ENCODE measurements around the gene FAM120A.

The FAM120A gene

DNA sequence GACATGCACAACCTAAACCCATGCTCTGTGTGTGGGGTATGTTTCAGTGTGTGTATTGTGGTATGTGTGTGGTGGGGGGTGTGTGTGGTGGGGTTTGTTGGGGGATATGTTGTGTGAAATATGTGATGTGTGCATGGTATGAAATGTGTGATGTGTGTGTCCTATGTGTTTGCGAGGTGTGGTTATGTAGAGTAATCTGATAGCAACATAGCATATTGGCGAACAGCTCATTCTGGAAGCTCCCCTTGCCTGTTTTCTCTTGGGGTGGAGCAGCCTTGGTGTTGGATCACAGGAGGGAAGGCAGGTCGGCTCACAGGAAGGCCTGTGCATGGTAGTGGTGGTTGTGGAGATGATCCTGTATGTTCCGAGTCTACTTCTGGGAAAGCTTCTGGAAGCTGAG lies 89.5 kb downstream of the FAM120A start:
- Histone ChIP-seq H3K23ac (ENCODE audit: low read depth, low read length, poor library complexity) (no peak overlapping the region), H3K27ac (replicated peaks; ENCODE audit: low read length) (no peak overlapping the region), H2BK120ac (ENCODE audit: low read depth, low read length) (no peak overlapping the region), H3K14ac (ENCODE audit: low read length) (no peak overlapping the region), H3K4ac (ENCODE audit: low read length) (no peak overlapping the region), H2AFZ (ENCODE audit: low read length) (no peak overlapping the region), H3K9me3 (replicated peaks in 1 of 2; ENCODE audit: control insufficient read depth in 2 of 2, insufficient read depth in 1 of 2, low read depth in 1 of 2, low read length in 2 of 2) (no peaks in the 10 kb centered on the region), H3K4me3 (ENCODE audit: low read length in 2 of 2) (no peak overlapping the region), H2BK15ac (ENCODE audit: low read length) (no peak overlapping the region), H2BK5ac (ENCODE audit: low read length) (no peak overlapping the region), H3K18ac (ENCODE audit: low read length) (no peak overlapping the region), H3K27me3 (ENCODE audit: control insufficient read depth in 3 of 3, insufficient read depth in 3 of 3, low read depth in 1 of 3, low read length in 3 of 3) (no peaks in the 10 kb centered on the region), H4K8ac (ENCODE audit: low read depth, low read length) (no peak overlapping the region), H3K4me2 (ENCODE audit: insufficient read depth, low read length, poor library complexity, severe bottlenecking) (no peak overlapping the region), H4K91ac (ENCODE audit: low read depth, low read length, poor library complexity) (no peak overlapping the region), H2AK5ac (ENCODE audit: low read depth, low read length) (no peak overlapping the region), H3K79me1 (ENCODE audit: low read depth, low read length) (no peaks in the 10 kb centered on the region), H3K9ac (ENCODE audit: low read depth, low read length, poor library complexity) (no peak overlapping the region), H3K4me1 (ENCODE audit: control insufficient read depth in 2 of 2, insufficient read depth in 1 of 2, low read depth in 1 of 2, low read length in 2 of 2) (no peaks in the 10 kb centered on the region), H2BK12ac (ENCODE audit: low read length) (no peak overlapping the region), H3K36me3 (replicated peaks in 1 of 2; ENCODE audit: control insufficient read depth in 2 of 2, insufficient read depth in 2 of 2, low read length in 2 of 2) (peaks cover 8 to 82% of the 10 kb centered on the region in 2 donors)
- DNase-seq (ENCODE audit: low spot score): no peak
- 100% methylated on average over 1 of the region's 4 CpGs; no CpG with 5 or more reads in 1 of the 2 donors for WGBS, 2 donors (ENCODE audit: extremely low coverage in 2 of 2, insufficient read length in 2 of 2, insufficient replicate concordance in 1 of 2)

DNA sequence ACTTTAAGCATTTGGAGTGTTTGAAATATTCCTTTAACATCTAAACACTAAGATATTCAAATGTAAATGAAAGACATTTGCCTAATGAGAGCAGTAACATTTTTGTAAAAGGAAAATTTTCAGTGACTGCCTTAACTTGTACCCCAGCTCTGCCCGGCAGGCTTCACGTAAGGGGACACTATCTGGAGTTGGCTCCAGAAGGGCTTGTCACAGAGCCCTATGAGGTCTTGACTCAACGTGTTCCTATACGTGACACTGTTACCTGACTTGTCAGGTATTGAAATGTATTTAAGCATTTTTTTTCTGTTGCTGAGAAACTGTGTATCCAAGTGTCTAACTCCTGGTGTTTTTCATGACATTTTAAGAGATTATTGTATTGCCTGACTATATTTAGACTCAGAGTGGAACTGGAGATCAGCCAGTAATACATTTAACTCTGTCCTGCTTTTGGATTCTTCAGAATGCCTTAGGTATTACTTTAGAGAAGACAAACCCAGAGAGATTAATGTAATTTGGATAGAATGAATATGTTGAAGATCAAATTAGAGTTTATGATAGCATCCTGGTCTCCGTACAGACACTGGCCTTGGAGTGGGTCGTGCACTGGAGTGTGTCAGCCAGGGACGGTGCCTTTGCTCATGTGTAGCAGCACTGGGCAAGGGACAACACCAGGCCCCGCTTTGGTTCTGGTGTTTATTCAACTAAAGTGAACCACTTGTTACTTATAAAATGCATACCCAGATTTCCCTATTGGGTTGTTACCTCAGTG lies 90.3 kb downstream of the FAM120A start:
- Histone ChIP-seq H3K4ac (ENCODE audit: low read length) (no peak overlapping the region), H3K79me1 (ENCODE audit: low read depth, low read length) (no peaks in the 10 kb centered on the region), H2BK120ac (ENCODE audit: low read depth, low read length) (no peak overlapping the region), H2BK5ac (ENCODE audit: low read length) (no peak overlapping the region), H3K18ac (ENCODE audit: low read length) (no peak overlapping the region), H3K4me1 (ENCODE audit: control insufficient read depth in 2 of 2, insufficient read depth in 1 of 2, low read depth in 1 of 2, low read length in 2 of 2) (peaks cover 0 to 4% of the 10 kb centered on the region in 2 donors), H2BK15ac (ENCODE audit: low read length) (no peak overlapping the region), H3K9ac (ENCODE audit: low read depth, low read length, poor library complexity) (no peak overlapping the region), H3K14ac (ENCODE audit: low read length) (peak overlapping the region; percentile 92), H3K4me3 (ENCODE audit: low read length in 2 of 2) (no peak overlapping the region), H3K9me3 (replicated peaks in 1 of 2; ENCODE audit: control insufficient read depth in 2 of 2, insufficient read depth in 1 of 2, low read depth in 1 of 2, low read length in 2 of 2) (no peaks in the 10 kb centered on the region), H2BK12ac (ENCODE audit: low read length) (no peak overlapping the region), H3K4me2 (ENCODE audit: insufficient read depth, low read length, poor library complexity, severe bottlenecking) (no peak overlapping the region), H4K8ac (ENCODE audit: low read depth, low read length) (no peak overlapping the region), H3K27ac (replicated peaks; ENCODE audit: low read length) (no peak overlapping the region), H3K23ac (ENCODE audit: low read depth, low read length, poor library complexity) (no peak overlapping the region), H3K27me3 (ENCODE audit: control insufficient read depth in 3 of 3, insufficient read depth in 3 of 3, low read depth in 1 of 3, low read length in 3 of 3) (no peaks in the 10 kb centered on the region), H4K91ac (ENCODE audit: low read depth, low read length, poor library complexity) (no peak overlapping the region), H3K36me3 (replicated peaks in 1 of 2; ENCODE audit: control insufficient read depth in 2 of 2, insufficient read depth in 2 of 2, low read length in 2 of 2) (peaks cover 11 to 82% of the 10 kb centered on the region in 2 donors), H2AFZ (ENCODE audit: low read length) (no peak overlapping the region), H2AK5ac (ENCODE audit: low read depth, low read length) (no peak overlapping the region)
- no peak for DNase-seq (ENCODE audit: low spot score)
- no CpG with 5 or more reads among the region's 8 CpGs for WGBS, 2 donors (ENCODE audit: extremely low coverage in 2 of 2, insufficient read length in 2 of 2, insufficient replicate concordance in 1 of 2)

DNA sequence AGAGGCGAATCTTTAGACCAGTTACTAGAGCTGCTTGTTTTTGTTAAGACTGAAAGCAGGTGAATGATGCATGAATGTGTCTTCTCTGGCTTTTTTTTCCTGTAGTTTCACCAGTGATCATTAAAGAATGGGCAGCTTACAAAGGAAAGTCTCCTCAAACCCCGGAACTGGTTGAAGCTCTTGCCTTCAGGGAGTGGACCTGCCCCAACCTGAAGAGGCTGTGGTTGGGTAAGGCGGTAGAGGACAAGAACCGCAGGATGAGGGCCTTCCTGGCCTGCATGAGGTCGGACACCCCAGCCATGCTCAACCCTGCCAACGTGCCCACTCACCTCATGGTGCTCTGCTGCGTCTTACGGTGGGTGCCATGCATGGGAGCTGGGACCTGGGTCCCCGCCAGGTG lies 91.6 kb downstream of the FAM120A start:
- Histone ChIP-seq H3K36me3 (replicated peaks in 1 of 2; ENCODE audit: control insufficient read depth in 2 of 2, insufficient read depth in 2 of 2, low read length in 2 of 2) (peaks cover 11 to 82% of the 10 kb centered on the region in 2 donors), H3K18ac (ENCODE audit: low read length) (no peak overlapping the region), H2BK12ac (ENCODE audit: low read length) (no peak overlapping the region), H3K27ac (replicated peaks; ENCODE audit: low read length) (no peak overlapping the region), H2BK15ac (ENCODE audit: low read length) (no peak overlapping the region), H3K4me1 (ENCODE audit: control insufficient read depth in 2 of 2, insufficient read depth in 1 of 2, low read depth in 1 of 2, low read length in 2 of 2) (peaks cover 0 to 4% of the 10 kb centered on the region in 2 donors), H3K4me3 (ENCODE audit: low read length in 2 of 2) (no peak overlapping the region), H3K79me1 (ENCODE audit: low read depth, low read length) (no peaks in the 10 kb centered on the region), H3K4ac (ENCODE audit: low read length) (no peak overlapping the region), H2AFZ (ENCODE audit: low read length) (no peak overlapping the region), H3K14ac (ENCODE audit: low read length) (no peak overlapping the region), H3K23ac (ENCODE audit: low read depth, low read length, poor library complexity) (no peak overlapping the region), H2AK5ac (ENCODE audit: low read depth, low read length) (no peak overlapping the region), H4K91ac (ENCODE audit: low read depth, low read length, poor library complexity) (no peak overlapping the region), H3K9me3 (replicated peaks in 1 of 2; ENCODE audit: control insufficient read depth in 2 of 2, insufficient read depth in 1 of 2, low read depth in 1 of 2, low read length in 2 of 2) (no peaks in the 10 kb centered on the region), H3K9ac (ENCODE audit: low read depth, low read length, poor library complexity) (peak overlapping the region; percentile 63), H3K4me2 (ENCODE audit: insufficient read depth, low read length, poor library complexity, severe bottlenecking) (no peak overlapping the region), H2BK120ac (ENCODE audit: low read depth, low read length) (no peak overlapping the region), H3K27me3 (ENCODE audit: control insufficient read depth in 3 of 3, insufficient read depth in 3 of 3, low read depth in 1 of 3, low read length in 3 of 3) (no peaks in the 10 kb centered on the region), H4K8ac (ENCODE audit: low read depth, low read length) (no peak overlapping the region), H2BK5ac (ENCODE audit: low read length) (no peak overlapping the region)
- no CpG with 5 or more reads among the region's 9 CpGs for WGBS, 2 donors (ENCODE audit: extremely low coverage in 2 of 2, insufficient read length in 2 of 2, insufficient replicate concordance in 1 of 2)
- DNase-seq (ENCODE audit: low spot score): no peak

DNA sequence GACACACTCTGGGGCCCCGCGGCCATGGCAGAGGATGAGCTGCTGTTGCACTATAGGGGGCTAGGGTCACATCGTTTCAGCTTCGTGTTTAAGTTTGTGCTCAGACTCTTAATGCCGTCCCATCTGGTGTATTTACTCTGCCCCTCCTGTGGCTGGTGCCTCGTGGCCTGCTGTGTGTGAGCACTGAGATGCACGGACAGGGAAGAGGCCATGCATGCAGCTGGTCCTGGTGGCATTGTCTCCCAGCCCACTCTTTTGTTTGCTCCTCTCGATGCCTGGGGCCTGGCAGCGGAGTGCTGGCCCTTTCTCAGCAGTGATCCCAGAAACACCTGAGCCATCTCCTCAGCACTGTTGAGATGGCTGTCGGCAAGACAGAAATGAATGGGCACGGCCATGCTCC lies 94.9 kb downstream of the FAM120A start:
- Histone ChIP-seq H3K36me3 (replicated peaks in 1 of 2; ENCODE audit: control insufficient read depth in 2 of 2, insufficient read depth in 2 of 2, low read length in 2 of 2) (peaks cover 14 to 85% of the 10 kb centered on the region in 2 donors), H3K27me3 (ENCODE audit: control insufficient read depth in 3 of 3, insufficient read depth in 3 of 3, low read depth in 1 of 3, low read length in 3 of 3) (no peaks in the 10 kb centered on the region), H2BK5ac (ENCODE audit: low read length) (no peak overlapping the region), H2AFZ (ENCODE audit: low read length) (no peak overlapping the region), H3K9ac (ENCODE audit: low read depth, low read length, poor library complexity) (no peak overlapping the region), H3K14ac (ENCODE audit: low read length) (peak overlapping the region; percentile 75), H3K79me1 (ENCODE audit: low read depth, low read length) (peaks cover 1% of the 10 kb centered on the region), H3K23ac (ENCODE audit: low read depth, low read length, poor library complexity) (no peak overlapping the region), H3K4me3 (ENCODE audit: low read length in 2 of 2) (no peak overlapping the region), H2BK15ac (ENCODE audit: low read length) (no peak overlapping the region), H3K4ac (ENCODE audit: low read length) (no peak overlapping the region), H4K8ac (ENCODE audit: low read depth, low read length) (no peak overlapping the region), H3K4me2 (ENCODE audit: insufficient read depth, low read length, poor library complexity, severe bottlenecking) (no peak overlapping the region), H3K9me3 (replicated peaks in 1 of 2; ENCODE audit: control insufficient read depth in 2 of 2, insufficient read depth in 1 of 2, low read depth in 1 of 2, low read length in 2 of 2) (no peaks in the 10 kb centered on the region), H4K91ac (ENCODE audit: low read depth, low read length, poor library complexity) (no peak overlapping the region), H3K4me1 (ENCODE audit: control insufficient read depth in 2 of 2, insufficient read depth in 1 of 2, low read depth in 1 of 2, low read length in 2 of 2) (peaks cover 0 to 4% of the 10 kb centered on the region in 2 donors), H2BK120ac (ENCODE audit: low read depth, low read length) (no peak overlapping the region), H2AK5ac (ENCODE audit: low read depth, low read length) (no peak overlapping the region), H3K27ac (replicated peaks; ENCODE audit: low read length) (no peak overlapping the region), H3K18ac (ENCODE audit: low read length) (no peak overlapping the region), H2BK12ac (ENCODE audit: low read length) (no peak overlapping the region)
- no peak for DNase-seq (ENCODE audit: low spot score)
- WGBS, 2 donors (ENCODE audit: extremely low coverage in 2 of 2, insufficient read length in 2 of 2, insufficient replicate concordance in 1 of 2): no CpG with 5 or more reads among the region's 11 CpGs

Data from neuronal stem cell (in vitro differentiated cells).